Activated T-helper 2 cell treated with anti-CD3 and anti-CD28 coated beads, Interferon-gamma antibody, Interleukin-2, Interleukin-4, amounts not matched to agents 10 μg/mL and 5 μg/mL and 100 μg/mL, durations not matched to agents 14 hours and 24 hours and 36 hours (primary cell): Measurements from ENCODE around the gene ATP8B1. TPM values are rescaled to one million over a fixed set of nuclear protein-coding genes. Genes with fewer than 3 reads are reported as not detected.

Source experiments
- DNase-seq: peaks from one replicate; pipeline ENCODE4 v3.0.0; 2021; ENCODE audit warnings: low spot score
- H3K27ac Mint-ChIP-seq: one replicate; pipeline ENCODE4 v1.8.0; 2021; ENCODE audit warnings: mixed read lengths
- H3K27me3 Mint-ChIP-seq: one replicate; pipeline ENCODE4 v1.8.0; 2021; ENCODE audit warnings: low read depth, mixed read lengths
- H3K36me3 Mint-ChIP-seq: one replicate; pipeline ENCODE4 v1.8.0; 2021; ENCODE audit warnings: low read depth, mixed read lengths
- H3K4me1 Mint-ChIP-seq: one replicate; pipeline ENCODE4 v1.8.0; 2021; ENCODE audit warnings: low read depth, mixed read lengths
- H3K4me3 Mint-ChIP-seq: one replicate; pipeline ENCODE4 v1.8.0; 2021; ENCODE audit warnings: low read depth, mild to moderate bottlenecking, moderate library complexity, mixed read lengths
- H3K9me3 Mint-ChIP-seq: one replicate; pipeline ENCODE4 v1.8.0; 2021; ENCODE audit warnings: mixed read lengths
- intact Hi-C: fragments of 100-400 bp; cut with micrococcal nuclease; formaldehyde crosslinking; loops from one replicate; pipeline ENCODE4 v1.15.1; 2023
- total RNA-seq: library from RNA; stranded (reverse); gene quantifications from 2 replicates; pipeline ENCODE4 v1.2.3, GENCODE V29; 2022

Gene ATP8B1
- total RNA-seq, 1 donor from 2014 or later = not detected

DNA sequence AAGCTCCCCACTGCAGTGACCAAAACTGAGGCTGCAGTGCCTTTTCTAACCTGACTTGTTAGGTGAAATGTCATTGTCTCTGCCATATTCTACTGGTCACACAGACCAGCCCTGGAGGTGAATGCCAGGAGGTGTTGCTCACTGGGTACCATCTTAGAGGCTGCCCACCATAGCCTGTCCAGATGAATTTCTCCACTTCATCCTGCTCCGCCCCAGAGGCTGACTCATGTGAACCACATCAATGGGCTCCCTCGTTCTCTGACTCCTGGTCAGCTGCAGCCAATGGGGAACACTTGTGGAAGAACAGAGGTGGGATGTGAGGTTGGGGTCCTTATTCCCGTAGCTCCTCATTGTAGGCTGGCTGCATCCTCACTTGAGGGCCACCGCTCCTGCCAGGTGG, 178.1 kb downstream of the ATP8B1 start:
- Mint-ChIP-seq H3K4me1 (peaks cover 9% of the 10 kb centered on the region), H3K9me3 (no peaks in the 10 kb centered on the region), H3K27ac (no peak overlapping the region), H3K4me3 (no peak overlapping the region), H3K27me3 (no peaks in the 10 kb centered on the region), H3K36me3 (peaks cover 12% of the 10 kb centered on the region)
- intact Hi-C loops = loop anchor here (5.0 to 10.0 kb wide), 2 partner anchors 130 to 988 kb away; partner anchors contain the start of gene TXNL1
- no peak for DNase-seq

DNA sequence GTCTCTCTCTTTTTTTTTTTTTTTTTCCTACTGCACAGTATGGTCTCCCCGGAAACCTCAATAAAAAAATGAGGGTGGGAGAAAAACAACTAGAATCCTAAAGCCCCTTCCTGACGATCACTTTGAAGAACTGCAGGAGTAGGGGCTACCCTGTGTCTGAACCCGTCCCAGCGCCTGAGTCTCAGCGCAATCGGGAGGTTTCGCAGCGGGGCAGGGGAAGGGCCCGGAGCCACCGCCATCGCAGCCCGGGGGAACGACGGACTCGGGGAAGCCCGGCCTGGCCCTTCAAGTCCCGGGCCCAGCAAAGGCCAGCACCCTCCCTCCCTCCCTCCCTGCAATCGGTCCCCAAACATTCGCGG, 181.9 kb downstream of the ATP8B1 start:
- H3K4me3 Mint-ChIP-seq = peak overlapping the region; percentile 95
- H3K27me3 Mint-ChIP-seq = no peaks in the 10 kb centered on the region
- DNase-seq = no peak
- H3K36me3 Mint-ChIP-seq = peaks cover 31% of the 10 kb centered on the region
- H3K27ac Mint-ChIP-seq = peak overlapping the region; percentile 97
- H3K9me3 Mint-ChIP-seq = no peaks in the 10 kb centered on the region
- intact Hi-C loops = loop anchor here (1.0 to 10.0 kb wide), 5 partner anchors 9 to 984 kb away; partner anchors contain the start of genes FECH, TXNL1 and WDR7
- H3K4me1 Mint-ChIP-seq = peaks cover 11% of the 10 kb centered on the region

DNA sequence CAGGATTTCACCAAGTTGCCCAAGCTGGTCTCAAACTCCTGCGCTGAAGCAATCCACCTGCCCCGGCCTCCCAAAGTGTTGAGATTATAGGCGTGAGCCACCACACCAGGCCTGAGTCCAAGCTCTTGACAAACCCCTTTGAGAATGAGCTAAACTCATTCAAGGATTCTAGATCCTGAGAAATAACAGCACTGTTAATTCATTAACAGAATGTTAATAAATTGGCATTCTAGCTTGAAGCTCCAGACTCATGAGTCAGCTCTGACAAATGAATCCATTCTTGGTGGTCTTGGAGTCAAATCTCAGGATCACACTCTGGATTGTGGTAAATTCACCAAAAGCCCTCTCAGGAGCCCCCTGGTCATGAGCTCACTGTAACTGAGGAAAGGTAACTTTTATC, 183.2 kb downstream of the ATP8B1 start:
- Mint-ChIP-seq H3K4me3 (peak overlapping the region; percentile 95), H3K36me3 (peaks cover 38% of the 10 kb centered on the region), H3K27me3 (no peaks in the 10 kb centered on the region), H3K4me1 (peaks cover 11% of the 10 kb centered on the region), H3K9me3 (no peaks in the 10 kb centered on the region), H3K27ac (no peak overlapping the region)
- intact Hi-C loops = loop anchor here (5.0 to 10.0 kb wide), 2 partner anchors 135 to 983 kb away; partner anchors contain the start of gene TXNL1
- no peak for DNase-seq

DNA sequence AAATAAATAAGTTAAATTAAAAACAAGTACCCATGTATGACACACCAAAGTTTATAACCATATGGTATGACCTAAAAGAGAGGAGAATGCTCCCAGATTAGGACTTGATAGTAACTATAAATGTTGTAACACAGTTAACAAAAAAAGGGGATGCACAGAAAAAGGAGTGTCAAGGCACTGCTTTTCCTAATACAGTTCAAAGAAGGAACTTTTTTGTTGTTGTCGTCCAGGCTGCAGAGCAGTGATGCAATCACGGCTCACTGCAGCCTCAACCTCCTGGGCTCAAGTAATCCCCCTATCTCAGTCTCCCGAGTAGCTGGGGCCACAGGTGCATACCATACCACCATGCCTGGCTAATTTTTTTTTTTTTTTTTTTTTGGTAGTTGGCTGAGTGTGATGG, 184.2 kb downstream of the ATP8B1 start:
- intact Hi-C loops = no loop called here
- Mint-ChIP-seq H3K27me3 (no peaks in the 10 kb centered on the region), H3K36me3 (peaks cover 44% of the 10 kb centered on the region), H3K4me1 (peaks cover 11% of the 10 kb centered on the region), H3K9me3 (no peaks in the 10 kb centered on the region), H3K27ac (no peak overlapping the region), H3K4me3 (no peak overlapping the region)
- no peak for DNase-seq

DNA sequence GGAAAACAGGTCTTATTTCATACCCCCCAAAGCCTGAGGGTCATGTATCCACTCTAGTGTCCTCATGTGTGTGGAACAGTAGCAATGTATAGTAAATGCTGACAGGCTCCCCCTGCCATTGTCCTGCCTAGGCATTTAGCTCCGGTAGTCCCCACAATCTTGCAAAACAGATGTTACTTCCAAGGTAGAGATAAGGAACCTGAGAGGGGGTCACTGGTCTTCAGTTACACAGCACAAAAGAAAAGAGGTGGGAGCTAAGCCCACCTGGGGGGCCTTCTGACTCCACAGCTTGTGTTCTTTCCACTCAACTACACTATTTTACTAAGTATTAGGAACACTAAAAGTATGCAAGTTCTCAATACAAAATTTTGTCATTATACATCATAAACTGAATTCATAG, 199.2 kb downstream of the ATP8B1 start:
- Mint-ChIP-seq H3K4me1 (no peaks in the 10 kb centered on the region), H3K9me3 (no peaks in the 10 kb centered on the region), H3K27me3 (no peaks in the 10 kb centered on the region), H3K4me3 (no peak overlapping the region), H3K27ac (no peak overlapping the region), H3K36me3 (peaks cover 76% of the 10 kb centered on the region)
- DNase-seq = no peak
- intact Hi-C loops = no loop called here

Other genes with a start within 250 kb of the ATP8B1 start
- gene FECH, start 216.6 kb downstream of the ATP8B1 start, total RNA-seq = 17.4 and 21.9 TPM in 2 replicates
- 101 and 104 TPM in 2 replicates for gene NARS1, start 181.5 kb downstream of the ATP8B1 start, total RNA-seq
- 5.1 and 6.2 TPM in 2 replicates for gene NEDD4L, start 240.9 kb upstream of the ATP8B1 start, total RNA-seq